NCI-H2196 (cell line): ENCODE measurements around the gene MSANTD7.
"Not testable (repeated sequence)": the region's sequence is repeated elsewhere in the genome, so short reads cannot be mapped to it uniquely, and the experiment has no call there.

ENCODE experiments used
- DNase-seq: peaks from one replicate; lab custom pipeline; 2025; ENCODE audit not compliant: unreplicated experiment; lab: John Stamatoyannopoulos, UW

The MSANTD7 gene

GRCh38 chr10:14837003-14837756 lies 926 bp upstream of the MSANTD7 start:
- no peak for DNase-seq

- no peak for DNase-seq
Observed at GRCh38 chr10:14838582-14839304, 637 bp downstream of the MSANTD7 start.

- no peak for DNase-seq
Observed at GRCh38 chr10:14839305-14839695, 1.2 kb downstream of the MSANTD7 start.

- no peak for DNase-seq
Observed at GRCh38 chr10:14840178-14840577, 2.1 kb downstream of the MSANTD7 start.

GRCh38 chr10:14843327-14843988 lies 5.4 kb downstream of the MSANTD7 start:
- DNase-seq: no peak

- no peak for DNase-seq
Observed at GRCh38 chr10:14844948-14845347, 6.8 kb downstream of the MSANTD7 start.

- no peak for DNase-seq
Observed at GRCh38 chr10:14852236-14852635, 14.1 kb downstream of the MSANTD7 start.

GRCh38 chr10:14855453-14855852 lies 17.3 kb downstream of the MSANTD7 start:
- DNase-seq: no peak

- no peak for DNase-seq
Observed at GRCh38 chr10:14858338-14858960, 20.3 kb downstream of the MSANTD7 start.

- DNase-seq: no peak
Observed at GRCh38 chr10:14859043-14859442, 20.9 kb downstream of the MSANTD7 start.

- no peak for DNase-seq
Observed at GRCh38 chr10:14859775-14860174, 21.7 kb downstream of the MSANTD7 start.

- DNase-seq: no peak
Observed at GRCh38 chr10:14860791-14861190, 22.7 kb downstream of the MSANTD7 start.

GRCh38 chr10:14864466-14864865 lies 26.4 kb downstream of the MSANTD7 start:
- DNase-seq: not testable (repeated sequence)

- not testable (repeated sequence) for DNase-seq
Observed at GRCh38 chr10:14864871-14865270, 26.8 kb downstream of the MSANTD7 start.

- DNase-seq: no peak
Observed at GRCh38 chr10:14873090-14873760, 35.1 kb downstream of the MSANTD7 start.

GRCh38 chr10:14875941-14876340 lies 37.8 kb downstream of the MSANTD7 start:
- no peak for DNase-seq

GRCh38 chr10:14876764-14877163 lies 38.7 kb downstream of the MSANTD7 start:
- DNase-seq: no peak

GRCh38 chr10:14878266-14879123 lies 40.4 kb downstream of the MSANTD7 start, which contains the start of gene SUV39H2:
TSS of gene SUV39H2 (plus strand) at chr10:14878866. CDS start at chr10:14878889, 23 bp downstream.
- peak; percentile 83 for DNase-seq

GRCh38 chr10:14879124-14879927 lies 41.2 kb downstream of the MSANTD7 start:
- DNase-seq: no peak
